T-helper 1 cell treated with Interleukin-12 subunit alpha and Interleukin-12 subunit beta and Interleukin-4 antibody, amounts not matched to agents 30 ng/mL and 1 ng/mL, for 36 hours (primary cell): Measurements from ENCODE around the gene THSD4. TPM values are rescaled to one million over a fixed set of nuclear protein-coding genes. Genes with fewer than 3 reads are reported as not detected.
"Not testable (repeated sequence)": the region's sequence is repeated elsewhere in the genome, so short reads cannot be mapped to it uniquely, and the experiment has no call there.

Experiments used
- intact Hi-C: fragments of 100-400 bp; cut with micrococcal nuclease; formaldehyde crosslinking; loops from one replicate; pipeline ENCODE4 v1.15.1; 2024
- total RNA-seq: library from RNA; stranded (reverse); gene quantifications from 2 replicates; pipeline ENCODE4 v1.2.3, GENCODE V29; 2022

Gene THSD4
- total RNA-seq, 1 donor from 2014 or later = not detected

DNA sequence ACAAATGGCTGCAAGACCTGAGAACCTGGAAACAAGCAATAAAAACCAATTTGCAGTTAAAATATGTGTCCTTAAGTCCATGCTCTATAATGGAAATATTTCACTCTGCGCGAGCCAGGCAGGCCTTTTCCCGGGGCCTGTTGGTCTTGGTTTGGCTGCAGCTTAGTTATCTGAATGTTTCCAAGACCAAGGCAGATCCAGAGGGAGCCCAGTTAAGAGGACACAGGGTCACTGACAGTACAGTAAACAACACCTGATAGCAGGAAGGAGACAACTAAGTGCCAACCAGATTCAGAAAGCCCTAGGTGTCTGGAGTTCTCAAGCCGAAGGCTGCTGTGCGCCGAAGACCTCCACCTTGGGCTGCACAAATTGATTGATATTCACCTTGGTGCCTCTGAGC is 32.8 kb downstream of the THSD4 start:
- intact Hi-C loops = no loop called here

DNA sequence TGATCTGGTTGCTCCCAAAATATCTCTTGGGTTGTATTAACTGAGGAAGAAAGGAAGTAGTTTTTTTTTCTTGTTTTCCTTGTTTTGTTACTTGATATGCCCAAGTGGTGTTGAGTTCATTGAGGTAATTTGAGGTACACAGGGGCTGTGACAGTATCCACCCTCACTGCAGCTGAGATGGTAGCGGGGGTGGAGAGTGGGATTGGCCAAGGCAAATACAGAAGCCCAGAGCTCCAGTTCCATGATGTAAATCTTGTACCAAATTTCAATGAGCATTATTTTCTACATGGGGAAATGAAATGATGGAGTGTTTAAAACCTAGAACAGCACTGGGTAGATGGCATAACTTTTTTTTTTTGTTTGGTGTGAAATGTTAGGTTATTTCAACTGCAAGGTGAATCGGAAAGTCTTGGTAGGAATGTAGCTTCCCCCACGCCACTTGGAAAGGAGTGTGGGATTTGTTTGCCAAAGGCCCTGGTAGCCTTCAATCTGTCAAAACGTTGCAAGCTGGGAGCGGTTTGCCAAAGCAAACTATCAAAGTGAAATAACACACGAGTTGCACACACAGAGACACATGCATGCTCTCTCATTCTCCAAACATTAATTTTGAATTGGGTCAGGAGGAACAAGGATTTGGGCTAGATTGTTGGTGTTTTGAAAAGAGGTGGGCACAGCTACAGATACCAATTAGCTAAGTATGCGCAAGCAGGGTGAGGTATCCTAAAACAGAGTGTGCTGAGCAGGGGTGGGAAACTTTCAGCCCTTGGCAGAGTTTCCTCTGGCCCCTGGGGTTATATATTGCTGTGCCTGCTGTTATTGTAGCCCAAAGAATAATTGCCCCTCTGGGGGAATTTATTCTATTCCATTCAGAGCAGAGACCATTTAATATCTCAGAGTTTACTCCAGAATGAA is 34.6 kb downstream of the THSD4 start:
- intact Hi-C loops = no loop called here

DNA sequence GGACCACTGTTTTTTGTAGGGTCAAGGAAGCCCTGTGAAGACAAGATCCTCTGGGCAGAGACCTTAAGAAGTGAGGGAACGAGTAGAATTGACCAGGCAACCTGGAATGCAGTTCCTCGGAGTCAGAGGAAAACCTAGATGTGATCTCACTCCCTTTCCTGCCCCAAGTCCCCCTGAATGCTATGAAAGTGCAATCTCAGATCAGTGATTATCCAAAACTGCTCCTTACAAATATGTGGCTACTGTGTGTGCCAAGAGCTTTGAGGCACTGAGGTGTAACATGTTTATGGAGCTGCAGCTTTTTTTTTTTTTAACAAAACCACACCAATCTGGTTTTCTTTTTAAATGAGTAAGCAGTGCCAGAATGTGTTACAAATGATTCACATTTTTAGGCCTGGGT is 35.8 kb downstream of the THSD4 start:
- intact Hi-C loops = no loop called here

DNA sequence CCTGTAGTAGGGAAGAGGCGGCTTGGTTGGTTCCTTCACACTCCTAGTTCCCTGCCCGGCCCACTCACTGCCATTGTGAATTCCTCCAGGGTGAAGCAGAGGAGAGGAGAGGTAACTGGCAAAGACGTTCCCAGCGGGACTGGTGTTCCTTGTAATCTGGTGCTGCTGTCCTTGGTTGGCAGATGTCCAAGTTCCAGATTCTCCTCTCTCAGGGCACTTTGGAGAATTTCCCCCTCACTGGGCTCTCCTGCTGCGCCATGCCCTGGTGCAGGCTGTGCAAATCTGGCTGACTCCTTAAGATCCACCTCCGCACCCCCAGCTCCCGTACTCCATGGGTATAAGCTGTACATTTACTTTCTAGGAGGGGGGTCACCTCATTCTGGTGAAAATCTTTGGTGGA is 37.3 kb downstream of the THSD4 start:
- intact Hi-C loops = no loop called here

DNA sequence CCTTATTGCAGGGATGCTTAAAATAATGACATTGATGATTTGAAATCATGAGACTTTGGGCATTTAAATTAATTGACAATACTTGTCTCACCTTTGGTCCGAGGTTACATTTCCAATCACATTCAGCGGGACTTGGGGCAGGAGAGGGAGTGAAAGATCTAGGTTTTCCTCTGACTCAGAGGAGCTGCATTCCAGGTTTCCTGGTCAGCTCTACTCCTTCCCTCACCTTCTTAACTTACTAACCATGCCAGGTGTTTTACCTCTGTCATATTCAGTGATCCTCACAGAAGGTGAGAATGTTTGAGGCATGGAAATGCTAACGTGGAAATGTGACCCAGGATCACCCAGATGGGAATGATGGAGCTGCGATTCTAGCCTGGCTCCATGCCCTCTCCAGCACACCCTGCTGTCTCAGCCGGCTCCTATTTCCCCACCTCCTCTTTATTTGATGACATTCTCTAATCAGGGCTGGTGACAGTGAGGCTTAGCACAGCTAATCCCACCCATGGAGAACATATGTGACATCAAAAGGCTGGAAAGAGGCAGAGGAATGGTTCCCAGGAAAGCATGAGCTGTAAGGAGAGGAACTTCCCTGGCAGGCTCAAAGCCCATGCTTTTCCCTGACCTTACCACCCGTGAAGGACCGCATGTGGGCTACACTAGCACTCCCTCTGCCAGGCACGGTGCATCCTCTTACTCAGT is 38.7 kb downstream of the THSD4 start:
- intact Hi-C loops = no loop called here

DNA sequence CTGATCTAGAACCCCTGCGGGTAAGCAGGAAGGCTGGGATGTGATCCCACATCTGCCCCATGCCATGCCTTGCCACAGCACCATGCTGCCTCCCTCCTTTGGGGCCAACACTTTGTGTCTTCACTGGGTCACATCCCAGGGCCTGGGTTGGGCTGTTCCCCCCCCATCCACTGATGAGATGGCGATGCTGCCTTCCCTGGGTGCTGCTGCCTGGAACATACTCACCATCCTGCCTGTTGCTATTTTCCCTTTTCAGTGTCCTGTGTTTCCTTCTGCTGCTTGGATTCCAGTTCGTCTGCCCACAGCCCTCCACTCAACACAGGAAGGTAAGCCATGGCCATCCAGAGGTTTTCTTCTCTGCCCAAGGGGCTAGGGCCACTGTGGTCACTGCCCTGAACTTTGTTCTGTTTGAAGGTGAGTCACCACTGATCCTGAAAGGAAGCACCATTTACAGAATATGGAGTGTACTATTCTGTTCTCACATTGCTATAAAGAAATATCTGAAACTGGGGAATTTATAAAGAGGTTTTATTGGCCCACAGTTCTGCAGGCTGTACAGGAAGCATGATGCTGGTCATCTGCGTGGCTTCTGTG is 39.4 kb downstream of the THSD4 start:
- intact Hi-C loops = no loop called here

DNA sequence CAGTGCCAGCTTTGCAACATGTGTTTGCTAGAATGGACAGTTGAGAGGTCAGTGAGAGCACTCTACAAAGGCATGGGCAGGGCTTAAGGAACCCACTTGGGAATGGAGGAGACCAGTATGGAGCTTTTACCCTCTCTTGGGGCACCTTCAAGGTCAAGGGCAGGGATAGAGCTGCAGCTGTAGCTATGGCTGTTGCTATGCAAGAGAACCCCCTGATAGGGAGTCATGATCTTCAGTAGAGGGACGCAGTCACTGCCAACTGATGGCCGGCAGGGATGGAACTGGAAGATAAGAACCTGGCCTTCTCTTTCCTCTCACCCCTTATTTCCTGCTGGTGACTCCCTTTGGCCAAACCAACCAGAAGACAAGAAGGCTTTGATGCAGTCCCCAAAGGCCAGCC is 40.3 kb downstream of the THSD4 start:
- intact Hi-C loops = no loop called here

DNA sequence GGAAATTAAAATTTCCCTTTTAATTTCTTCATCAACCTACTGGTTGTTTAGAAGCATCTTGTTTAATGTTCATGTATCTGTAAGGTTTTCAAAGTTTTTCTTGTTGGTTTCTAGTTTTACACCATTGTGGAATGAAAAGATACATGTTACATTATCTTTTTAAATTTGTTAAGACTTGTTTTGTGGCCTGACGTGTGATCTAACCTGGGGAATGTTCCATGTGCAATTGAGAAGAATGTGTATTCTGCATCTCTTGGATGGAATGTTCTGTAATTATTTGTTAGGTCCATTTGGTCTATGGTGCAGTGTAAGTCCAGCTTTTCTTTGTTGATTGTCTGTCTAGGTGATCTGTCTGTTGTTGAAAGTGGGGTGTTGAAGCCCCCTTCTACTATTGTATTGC is 45.7 kb downstream of the THSD4 start:
- intact Hi-C loops = no loop called here

DNA sequence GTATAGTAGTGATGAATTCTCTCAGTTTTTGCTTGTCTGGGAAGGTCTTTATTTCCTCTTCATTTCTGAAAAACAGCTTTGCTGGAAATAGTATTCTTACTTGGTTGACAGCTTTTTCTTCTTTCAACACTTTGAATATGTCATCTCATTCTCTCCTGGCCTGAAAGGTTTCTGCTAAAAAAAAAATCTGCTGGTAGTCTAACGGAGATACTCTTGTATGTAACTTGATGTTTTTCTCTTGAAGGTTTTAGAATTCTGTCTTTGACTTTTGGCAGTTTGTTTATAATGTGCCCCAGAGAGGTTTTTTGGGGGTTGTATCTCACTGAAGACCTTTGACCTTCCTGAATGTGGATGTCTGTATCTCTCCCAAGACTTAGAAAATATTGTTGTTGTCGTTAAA is 47.0 kb downstream of the THSD4 start:
- intact Hi-C loops = no loop called here

DNA sequence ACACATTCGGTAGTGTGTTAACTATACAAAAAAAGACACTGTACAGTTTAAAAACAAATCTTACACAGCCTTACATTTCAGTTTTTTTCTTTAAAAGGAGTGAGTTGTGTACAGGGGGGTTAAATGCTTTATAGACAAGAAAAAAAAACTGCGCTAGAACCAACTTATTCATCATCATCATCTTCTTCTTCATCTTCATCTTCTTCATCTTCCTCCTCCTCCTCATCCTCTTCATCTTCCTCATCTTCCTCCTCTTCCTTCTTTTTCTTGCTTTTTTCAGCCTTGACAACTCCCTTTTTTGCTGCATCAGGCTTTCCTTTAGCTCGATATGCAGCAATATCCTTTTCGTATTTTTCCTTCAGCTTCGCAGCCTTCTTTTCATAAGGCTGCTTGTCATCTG is 49.3 kb downstream of the THSD4 start:
- intact Hi-C loops = not testable (repeated sequence)

DNA sequence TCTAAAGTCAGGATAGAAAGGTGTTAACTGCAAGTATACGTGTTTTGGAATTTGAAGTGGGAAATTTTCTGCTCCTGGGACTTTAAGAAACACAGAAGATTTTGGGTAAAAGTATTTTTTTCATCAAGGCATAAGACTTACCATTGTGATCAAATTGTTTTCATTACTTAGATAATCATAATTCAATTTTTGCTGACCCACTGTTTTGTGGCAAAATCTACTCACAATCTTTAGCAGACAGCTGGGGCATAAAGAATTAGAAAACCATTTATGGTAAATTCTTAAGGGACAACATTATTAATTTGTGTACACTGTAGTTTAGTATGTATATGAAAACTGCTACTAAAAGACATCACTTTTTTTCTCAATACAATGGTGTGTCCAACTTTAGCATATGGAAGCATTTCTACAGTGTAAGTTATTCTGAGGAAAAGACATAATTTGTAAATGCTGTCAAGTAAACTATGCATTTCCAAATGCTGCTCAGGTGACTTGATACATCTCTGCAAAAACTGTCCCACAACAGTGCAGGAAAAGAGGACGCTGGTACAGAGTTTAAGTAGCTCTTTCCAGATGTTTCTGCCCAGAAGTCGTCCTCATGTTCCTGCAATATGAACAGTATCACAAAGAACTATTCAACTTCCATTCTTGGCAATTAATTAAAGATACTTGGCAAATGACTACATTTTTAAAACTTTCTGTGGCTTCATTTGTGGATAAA is 52.3 kb downstream of the THSD4 start:
- intact Hi-C loops = no loop called here

DNA sequence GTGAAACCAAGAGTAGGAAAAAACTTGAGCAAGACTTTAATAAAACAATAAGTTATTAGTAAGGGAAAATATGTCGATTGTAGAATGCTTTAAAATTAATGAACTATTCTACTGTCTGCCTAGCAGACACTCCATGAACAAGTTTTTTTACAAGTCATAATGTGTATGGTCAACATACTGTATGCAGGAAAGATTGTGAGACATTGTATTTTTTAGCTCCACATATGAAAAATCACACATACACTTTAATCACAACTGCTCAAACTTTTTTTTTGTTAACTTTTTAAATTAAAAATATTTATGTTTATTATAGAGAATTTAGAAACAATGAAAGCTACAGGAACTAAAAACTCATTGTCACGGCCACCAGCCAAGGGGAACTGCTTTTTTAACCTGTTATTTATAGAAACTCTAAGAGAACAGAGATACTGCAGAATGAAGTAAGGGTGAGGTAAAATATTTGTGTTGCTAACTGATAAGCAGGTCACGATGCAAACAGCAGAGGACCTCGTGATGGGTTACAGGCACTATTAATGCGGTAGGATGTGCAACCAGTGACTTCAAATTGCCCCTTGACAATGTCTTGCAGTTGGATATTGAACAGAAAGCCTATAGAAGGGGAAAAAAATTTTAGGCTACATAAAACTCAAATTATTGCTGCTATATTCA is 53.0 kb downstream of the THSD4 start:
- intact Hi-C loops = no loop called here

DNA sequence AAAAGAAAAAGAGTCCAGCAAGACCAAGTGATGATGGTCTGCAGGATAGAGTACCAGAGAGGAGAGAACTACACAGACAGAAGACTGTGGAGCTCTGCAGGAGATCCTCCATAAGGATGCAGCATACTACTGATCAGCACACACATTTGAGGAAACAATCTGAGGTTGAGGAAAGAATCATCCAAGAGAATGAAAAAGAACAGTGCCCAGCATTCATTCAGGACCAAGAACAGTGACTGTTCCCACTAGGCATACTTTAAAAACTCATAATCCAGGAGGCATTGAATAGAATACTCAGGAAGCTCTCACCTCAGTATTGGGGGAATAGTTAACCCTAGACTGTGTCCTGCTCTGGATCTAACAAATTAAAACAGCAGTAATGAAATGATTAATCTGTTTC is 54.9 kb downstream of the THSD4 start:
- intact Hi-C loops = no loop called here

DNA sequence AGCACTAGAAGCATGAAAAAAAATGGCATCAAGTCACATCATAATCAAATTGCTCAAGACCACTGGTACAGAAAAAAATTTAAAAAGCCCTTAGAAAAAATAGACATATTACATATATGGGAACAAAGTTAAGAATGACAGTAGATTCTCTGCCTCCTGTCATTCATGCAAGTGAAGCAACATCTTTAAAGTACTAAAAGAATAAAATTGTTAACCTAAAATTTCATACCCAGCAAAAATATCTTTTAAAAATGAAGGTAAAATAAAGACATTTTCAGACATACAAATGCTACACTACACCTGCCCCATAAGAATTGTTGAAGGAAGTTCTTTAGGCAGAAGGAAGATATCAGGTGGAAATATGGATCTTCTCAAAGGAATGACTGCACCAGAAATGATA is 55.9 kb downstream of the THSD4 start:
- intact Hi-C loops = no loop called here

DNA sequence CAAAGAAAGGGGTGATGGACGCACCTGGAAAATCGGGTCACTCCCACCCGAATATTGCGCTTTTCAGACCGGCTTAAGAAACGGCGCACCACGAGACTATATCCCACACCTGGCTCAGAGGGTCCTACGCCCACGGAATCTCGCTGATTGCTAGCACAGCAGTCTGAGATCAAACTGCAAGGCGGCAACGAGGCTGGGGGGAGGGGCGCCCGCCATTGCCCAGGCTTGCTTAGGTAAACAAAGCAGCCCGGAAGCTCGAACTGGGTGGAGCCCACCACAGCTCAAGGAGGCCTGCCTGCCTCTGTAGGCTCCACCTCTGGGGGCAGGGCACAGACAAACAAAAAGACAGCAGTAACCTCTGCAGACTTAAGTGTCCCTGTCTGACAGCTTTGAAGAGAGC is 59.1 kb downstream of the THSD4 start:
- intact Hi-C loops = not testable (repeated sequence)

DNA sequence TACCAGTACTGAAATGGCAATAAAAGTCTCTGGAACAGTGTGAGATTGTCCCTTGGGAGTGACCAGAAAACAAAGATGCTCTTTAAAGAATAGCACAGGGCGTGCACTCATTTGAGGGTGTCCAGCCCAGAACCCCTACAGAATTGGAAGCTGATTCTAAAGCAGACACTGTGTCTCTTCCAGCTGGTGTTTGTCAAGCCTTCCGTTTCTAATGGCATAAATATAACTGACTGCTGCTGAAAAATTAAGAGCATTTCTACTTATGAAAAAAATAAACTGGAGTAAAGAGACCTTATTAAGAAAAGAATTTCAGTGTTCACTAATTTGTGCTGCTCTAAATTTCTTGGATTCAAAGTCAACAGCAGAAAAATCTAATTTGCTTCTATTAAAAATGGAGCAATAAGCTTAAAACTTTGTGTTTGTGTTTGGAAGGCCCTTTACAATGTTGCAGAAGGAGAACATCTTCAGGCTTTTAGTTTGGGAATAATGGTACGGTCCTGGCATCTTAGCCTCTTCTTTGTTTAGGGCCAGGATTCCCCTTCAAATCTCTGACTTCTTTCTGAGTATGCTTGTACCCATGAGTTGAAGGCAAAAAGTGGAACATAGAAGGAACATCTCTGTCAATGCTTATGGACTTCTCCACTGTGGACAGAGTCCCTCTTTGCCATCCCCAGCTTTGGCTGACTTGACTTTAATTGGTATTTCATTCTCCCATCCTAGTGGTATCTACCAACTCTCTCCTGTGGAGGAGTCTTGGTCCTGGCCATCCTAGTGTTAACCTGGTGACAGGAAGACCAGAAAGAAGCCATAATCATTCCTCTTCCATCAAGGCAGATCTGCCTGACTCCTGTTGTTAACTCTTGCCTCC is 65.9 kb downstream of the THSD4 start:
- intact Hi-C loops = no loop called here

DNA sequence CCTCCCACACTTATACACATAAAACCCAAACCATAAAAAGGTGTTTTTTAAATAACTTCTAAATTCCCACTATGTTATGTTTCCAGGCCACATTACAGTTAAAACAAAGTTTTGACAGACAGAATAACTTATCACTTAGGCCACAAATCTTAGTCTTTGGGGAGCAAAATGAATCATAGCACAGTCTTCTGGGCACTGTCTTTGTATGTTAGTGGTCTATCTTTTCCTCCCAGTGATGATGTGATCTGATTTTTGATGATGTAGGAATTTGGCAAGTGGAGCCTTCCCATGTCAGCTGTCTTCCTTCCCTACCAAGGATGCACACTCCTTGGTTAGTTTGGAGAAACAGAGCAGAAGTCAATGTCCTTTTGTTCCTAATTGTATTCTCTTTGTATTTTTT is 67.3 kb downstream of the THSD4 start:
- intact Hi-C loops = no loop called here

DNA sequence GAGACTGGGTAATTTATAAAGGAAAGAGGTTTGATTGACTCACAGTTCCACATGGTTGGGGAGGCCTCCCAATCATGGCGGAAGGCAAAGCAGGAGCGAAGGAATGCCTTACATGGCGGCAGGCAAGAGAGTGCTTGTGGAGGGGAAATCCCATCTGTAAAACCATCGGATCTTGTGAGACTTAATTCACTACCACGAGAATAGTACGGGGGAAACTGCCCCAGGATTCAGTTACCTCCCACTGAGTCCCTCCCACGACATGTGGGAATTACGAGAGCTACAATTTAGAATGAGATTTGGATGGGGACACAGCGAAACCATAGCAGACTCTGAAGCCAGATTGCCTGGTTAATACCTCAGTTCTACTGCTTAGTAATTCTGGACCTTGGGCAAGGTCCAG is 67.8 kb downstream of the THSD4 start:
- intact Hi-C loops = no loop called here

DNA sequence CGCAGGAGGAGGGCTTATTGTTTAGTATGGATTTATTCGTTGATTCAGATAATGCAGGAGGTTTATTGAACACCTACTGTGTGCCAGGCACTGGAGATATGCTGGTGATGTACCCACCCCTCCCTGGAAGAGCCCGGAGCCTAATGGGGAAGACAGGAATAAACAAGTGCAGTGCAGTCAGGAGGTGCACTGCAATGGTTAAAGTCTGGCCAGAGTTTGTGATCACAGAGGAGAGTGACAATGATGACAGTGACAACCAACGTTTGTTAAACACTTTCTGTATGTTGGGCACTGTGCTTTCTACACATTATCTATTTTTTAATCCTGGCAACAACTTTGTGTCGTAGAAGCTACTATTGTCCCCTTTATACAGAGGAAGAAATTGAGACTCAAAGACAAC is 70.4 kb downstream of the THSD4 start:
- intact Hi-C loops = no loop called here

DNA sequence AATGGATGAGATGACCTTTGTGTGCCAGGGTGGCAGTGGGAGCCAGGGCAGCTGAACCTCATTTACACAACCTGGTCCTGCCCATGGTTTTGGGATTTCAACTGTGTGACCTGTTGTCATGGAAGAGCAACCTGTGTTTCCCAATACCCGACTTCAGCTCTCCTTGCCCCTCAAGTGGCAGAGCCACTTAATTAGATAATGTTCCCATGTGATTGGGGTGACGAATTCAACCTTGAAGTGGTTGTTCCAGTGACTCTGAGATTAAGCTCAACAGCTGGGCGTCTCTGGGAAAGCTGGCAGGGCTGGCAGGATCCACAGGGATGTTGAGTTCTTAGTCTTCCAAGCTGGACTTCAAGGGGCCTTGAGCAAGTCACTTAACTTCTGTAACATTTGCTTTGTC is 71.0 kb downstream of the THSD4 start:
- intact Hi-C loops = no loop called here
